SKM-1 treated with dmso at 0.1 percent for 144 hours (cell line): ENCODE data around the gene GOLGA6L10.
"Not testable (repeated sequence)": the region's sequence is repeated elsewhere in the genome, so short reads cannot be mapped to it uniquely, and the experiment has no call there.

Experiments used
- DNase-seq: peaks from one replicate; lab custom pipeline; 2025; ENCODE audit not compliant: unreplicated experiment; lab: John Stamatoyannopoulos, UW

GOLGA6L10 gene

DNA sequence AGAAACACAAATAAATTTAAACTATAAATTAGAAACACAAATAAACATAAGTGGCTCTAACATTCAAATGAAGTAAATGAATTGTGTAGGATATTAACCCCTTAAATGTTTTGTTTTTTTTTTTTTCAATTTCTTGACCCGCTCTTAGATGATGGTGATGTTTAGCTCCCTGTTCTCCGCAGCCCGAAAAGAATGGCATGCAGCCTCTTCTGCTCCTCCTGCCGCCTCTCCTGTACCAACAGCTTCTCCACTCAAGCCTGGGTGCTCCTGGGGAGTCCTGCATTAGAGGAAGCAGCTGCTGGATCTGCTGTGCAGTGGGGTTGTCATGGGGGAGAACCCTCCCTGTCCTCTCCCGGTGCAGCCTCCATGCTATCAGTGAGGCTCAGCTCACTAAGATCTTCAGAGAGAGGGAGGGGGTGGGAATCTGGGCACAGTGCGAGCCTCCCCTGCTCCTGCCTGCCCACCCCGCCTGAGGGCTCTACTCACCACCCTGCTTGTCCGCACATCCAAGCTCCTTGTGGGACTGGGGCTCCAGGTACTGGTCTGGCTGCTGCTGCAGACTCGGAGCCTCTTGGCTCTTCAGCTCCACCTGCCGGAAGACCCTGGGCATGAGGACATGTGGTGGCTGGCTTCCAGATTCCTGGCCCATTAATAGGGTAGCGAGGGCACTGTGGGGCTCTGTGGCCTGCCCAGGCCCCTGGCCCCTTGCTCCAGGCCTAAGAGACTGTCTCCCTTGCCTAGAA is 6.5 kb downstream of the GOLGA6L10 start:
- not testable (repeated sequence) for DNase-seq

DNA sequence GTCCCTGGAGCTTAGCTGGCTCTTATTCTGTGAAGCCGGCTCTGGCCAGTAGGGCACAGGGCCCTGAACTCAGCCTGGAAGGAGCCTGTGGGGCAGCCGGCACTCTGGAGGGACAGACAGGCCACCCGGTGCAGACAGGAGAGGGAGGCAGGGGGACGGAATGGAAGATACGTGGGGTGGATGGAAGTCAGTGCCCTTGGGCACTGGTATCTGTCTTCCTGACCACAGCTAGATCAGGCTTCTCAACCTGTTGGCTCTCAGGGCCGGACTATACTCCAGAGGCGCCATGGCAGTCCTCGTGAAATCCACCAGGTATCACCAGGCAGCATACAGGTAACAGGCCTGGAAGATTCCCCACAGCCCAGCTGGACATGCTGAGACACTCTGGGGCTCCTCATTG is 10.7 kb downstream of the GOLGA6L10 start:
- not testable (repeated sequence) for DNase-seq

DNA sequence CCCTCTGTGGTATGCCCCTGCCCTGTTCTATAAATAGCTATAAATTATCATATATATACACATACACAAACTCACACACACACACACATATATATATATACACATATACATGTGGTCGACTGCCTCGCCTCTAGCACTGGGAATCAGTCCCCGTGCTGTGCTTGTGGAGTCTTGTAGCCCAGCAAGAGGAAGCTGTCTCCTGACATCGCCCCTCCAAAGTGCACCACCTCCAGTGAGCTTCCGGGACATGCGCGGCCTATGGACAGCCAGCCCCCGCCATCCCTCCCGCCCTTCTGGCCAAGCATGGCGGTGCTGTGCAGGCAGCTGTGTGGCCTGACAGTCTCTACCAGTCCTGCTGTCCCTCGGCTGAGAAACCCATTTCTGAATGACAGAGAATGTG is 11.2 kb downstream of the GOLGA6L10 start:
- not testable (repeated sequence) for DNase-seq

DNA sequence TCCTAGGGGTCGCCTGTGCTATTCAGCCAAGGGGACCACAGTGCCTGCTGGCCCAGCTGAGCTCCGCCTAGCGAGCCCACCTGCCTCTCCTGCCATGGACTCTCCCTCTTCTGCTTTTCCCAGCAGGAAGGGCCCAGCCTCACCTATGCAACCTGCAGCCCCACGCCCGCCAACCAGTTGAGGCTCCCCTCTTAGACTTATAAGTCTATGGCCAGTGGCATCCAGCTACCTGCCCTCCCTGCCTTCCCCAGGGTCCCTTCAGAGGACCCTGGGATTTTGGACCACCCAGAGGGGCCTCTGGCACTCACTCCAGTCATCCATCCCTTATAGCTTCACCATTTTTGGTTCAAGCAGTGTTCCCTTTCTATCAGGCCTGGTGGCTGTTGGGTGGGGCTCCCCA is 12.2 kb downstream of the GOLGA6L10 start:
- not testable (repeated sequence) for DNase-seq

DNA sequence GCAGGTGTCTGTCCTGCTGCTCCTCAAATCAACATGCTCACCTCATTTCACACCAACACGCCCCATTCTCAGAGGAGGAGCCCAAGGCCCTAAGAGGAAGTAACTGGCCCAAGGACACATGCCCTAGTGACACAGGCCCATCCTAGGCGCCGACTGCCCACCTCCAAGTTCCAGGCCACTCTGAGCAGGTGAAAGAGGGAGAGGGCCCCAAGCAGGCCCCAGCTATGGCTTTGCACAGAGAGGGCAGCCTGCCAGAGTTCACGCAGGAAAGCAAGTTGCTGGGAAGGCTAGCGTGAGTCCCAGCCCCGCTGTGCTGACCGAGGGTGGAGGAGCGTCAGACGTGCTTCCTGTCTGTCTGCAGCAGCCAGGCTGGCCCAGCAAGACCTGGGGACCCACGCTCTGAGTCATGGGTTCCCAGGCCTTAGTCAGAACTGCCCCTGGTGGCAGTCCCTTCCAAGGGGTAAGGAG is 13.1 kb downstream of the GOLGA6L10 start:
- not testable (repeated sequence) for DNase-seq

DNA sequence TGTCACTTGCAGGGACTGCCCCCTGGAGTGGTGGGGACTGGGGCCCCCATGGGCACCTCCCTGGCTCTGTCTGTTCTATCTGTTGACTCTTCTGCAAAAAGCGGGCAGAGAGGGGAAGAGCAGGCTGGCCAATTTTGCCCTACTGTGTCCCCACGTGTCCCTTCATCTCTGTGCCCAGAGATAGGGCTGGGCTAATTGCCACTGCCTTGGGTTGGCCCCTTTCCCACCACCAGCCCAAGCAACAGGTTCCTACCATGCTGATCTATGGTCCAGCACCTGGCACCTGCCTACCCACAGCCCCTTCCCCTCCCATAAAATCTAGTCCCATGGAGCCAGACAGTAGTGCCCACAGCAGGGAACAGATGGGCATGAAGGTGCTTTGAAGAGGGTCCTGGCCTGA is 14.3 kb downstream of the GOLGA6L10 start:
- not testable (repeated sequence) for DNase-seq

DNA sequence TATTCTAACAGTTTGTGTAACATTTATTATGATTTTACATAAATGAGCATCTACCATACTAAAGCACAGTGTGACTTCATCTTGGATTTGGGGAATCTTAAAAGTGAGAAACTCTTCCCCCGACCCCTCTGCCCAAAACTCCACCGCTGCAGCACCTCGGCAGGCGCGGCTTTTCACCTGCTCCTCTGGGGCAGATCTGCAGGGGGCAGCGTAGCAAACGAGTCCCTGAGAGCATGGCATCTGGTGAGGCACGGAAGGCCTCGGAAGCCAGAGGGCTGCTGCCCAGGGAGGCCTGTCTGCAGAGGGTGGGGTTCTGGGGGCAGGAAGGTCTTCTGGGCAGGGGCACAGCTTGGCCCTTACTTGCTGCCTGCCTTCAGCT is 14.7 kb downstream of the GOLGA6L10 start:
- not testable (repeated sequence) for DNase-seq

DNA sequence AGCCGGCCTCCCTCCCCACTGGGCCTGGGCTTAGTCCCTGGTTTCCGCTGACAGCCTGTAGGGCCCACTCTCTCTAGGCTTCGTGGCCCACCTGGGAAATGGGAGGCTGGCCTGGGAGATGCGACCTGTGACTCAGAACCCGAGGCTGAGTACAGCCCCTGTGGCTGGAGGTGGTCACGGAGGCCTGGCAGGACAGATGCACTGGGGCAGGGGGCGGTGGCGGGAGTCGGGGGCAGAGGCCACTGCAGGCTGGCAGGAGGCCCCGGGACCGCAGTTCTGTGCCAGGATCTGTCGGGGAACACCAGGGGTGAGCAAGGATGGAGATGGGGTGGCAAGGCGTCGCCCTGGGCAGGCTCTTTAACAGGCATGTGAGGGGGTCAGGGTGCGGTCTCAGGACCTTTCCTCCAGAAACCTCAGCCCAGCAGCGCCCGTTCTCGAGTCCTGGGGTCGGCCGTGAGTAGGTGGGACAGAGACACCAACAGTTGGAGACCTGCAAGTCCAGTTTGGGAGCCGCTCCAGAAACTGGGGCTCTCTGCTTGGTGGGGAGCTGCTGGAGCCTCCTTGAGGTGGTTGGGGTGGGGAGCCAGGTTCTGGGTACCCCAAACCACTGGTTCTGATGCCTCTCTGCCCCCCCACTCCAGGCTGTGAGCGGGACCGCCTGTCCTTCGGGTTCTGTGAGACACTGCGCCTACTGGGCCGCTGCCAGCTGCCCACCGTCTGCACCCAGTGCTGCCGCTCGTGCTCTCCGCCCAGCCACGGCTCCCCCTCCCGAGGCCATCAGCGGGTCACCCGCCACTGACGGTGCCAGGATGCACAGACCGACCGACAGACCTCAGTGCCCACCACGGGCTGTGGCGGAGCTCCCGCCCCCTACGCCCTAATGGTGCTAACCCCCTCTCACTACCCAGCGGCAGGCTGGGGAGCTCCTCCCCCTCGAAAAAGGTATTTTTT is 15.4 kb downstream of the GOLGA6L10 start:
- not testable (repeated sequence) for DNase-seq

DNA sequence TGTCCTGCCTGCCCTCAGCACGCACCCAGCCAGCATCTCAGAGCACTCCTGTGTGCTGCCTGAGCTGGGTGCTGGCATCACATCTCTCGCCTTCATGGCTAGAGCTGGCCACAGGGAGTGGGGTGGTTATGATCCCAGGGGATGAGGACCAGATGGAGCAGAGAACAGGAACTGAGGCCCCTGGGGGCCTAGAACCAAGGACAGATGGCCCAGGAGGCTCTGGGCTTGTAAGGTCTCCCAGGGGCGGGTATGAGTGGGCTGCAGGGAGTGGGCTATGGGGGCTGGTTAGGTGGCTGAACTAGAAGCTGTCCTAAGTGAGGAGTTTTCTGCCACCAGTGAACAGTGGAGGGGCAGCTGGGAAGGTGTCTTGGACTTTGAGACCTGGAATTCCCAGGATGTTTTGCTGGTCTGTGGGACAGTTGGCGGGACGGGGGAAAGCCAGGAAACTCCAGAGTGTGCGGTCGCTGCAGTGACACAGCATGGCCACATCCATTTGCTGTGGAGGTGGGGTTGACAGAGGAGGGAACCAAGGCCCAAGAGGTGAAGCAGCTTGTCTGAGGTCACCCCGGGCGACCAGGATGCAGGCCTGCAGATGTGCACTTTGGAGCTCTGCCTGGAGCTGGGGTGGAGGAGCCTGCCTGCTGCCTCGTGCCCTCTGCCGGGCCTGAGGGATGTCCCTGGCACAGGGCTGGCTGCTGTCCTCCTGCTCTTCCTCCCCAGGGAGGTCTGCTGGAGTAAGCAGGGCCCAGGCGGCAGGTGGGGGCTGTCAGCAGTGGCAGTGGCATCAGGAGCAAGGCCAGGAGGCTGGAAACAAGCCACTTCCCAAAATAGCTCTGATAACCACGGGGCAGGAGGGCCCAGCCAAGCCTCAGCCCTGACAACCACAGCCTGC is 16.3 kb downstream of the GOLGA6L10 start:
- not testable (repeated sequence) for DNase-seq

DNA sequence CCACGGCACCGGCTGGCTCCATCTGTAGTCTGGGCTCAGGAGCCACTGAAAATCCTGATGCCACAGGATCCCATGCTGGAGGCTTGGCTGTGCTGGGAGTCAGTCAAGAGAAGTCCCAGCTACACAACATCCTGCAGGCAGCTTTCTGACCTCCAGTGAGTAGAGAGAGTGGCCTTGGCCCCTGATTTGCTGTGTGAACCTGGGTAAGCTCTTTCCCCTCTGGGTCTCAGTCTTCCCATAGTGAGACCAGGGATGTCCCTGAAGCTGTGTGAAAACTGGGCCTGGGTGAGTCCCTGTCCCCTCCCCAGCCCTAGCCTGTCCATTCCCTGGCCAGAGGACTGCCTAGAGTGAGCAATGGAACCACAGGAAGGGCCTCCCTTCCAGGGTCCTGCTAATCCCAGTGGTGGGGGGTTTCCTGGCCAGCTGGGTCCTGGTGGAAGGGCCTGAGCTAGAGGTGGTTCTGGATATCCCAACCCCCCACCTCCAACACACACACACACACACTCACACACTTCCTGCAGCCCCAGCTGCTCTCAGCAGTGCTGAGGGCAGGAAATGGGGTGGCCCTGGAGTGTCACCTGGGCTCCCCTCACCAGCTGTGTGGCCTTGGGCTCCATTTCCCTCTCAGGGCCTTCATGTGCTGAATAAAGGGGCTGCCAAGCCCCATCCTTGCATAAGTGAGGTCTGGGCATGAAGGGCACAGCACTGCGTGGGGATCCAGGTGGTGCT is 17.5 kb downstream of the GOLGA6L10 start:
- not testable (repeated sequence) for DNase-seq

DNA sequence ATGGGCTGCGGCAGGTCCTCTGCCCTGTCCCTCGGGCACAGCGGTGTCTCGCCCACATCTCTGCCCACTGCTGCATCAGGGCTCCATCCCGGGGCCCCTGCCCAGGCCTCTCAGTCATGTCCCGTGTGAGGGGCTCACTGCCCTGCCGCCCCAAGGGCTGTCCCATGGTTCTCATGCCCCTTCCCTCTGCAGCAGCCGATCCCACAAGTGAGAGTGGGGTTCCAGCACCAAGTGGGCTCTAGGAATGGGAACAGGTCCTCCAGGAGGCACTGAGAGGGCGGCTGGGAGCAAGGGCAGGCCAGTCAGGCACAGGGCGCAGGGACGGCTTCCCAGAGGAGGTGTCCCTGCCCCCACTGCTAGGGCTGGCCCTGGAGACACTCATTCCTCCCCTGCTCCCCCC is 18.4 kb downstream of the GOLGA6L10 start:
- DNase-seq, result not testable (repeated sequence)

DNA sequence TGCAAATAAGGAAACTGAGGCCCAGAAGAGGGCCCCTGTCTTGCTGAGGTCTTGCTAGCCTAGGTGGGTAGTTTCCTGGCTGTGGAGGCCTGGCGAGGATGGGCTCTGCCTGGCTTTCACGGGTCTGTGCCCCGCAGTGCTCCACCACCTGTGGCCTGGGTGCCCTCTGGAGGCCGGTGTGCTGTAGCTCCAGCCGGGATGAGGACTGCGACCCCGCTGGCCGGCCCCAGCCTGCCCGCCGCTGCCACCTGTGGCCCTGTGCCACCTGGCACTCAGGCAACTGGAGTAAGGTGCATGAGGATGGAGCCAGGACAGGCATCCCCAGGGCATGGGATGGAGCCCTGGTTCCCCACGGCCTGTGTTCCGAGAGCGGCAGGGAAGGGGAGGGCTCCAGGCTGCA is 20.2 kb downstream of the GOLGA6L10 start:
- not testable (repeated sequence) for DNase-seq

DNA sequence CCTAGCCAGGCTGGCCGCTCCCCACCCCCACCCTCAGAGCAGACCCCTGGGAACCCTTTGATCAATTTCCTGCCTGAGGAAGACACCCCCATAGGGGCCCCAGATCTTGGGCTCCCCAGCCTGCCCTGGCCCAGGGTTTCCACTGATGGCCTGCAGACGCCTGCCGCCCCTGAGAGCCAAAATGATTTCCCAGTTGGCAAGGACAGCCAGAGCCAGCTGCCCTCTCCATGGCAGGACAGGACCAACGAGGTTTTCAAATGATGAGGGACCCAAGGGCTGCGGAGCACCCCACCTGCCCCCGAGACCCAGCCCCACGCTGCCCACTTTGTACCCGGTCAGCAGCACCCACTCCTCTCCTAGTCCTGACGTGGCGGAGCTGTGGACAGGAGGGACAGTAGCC is 21.9 kb downstream of the GOLGA6L10 start:
- not testable (repeated sequence) for DNase-seq

DNA sequence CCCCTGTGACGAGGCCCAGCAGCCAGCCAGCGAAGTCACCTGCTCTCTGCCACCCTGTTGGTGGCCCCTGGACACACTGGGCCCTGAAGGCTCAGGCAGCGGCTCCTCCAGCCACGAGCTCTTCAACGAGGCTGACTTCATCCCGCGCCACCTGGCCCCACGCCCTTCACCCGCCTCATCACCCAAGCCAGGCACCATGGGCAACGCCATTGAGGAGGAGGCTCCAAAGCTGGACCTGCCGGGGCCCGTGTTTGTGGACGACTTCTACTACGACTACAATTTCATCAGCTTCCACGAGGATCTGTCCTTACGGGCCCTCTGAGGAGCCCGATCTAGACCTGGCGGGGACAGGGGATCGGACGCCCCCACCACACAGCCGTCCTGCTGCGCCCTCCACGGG is 22.4 kb downstream of the GOLGA6L10 start:
- DNase-seq, result not testable (repeated sequence)

DNA sequence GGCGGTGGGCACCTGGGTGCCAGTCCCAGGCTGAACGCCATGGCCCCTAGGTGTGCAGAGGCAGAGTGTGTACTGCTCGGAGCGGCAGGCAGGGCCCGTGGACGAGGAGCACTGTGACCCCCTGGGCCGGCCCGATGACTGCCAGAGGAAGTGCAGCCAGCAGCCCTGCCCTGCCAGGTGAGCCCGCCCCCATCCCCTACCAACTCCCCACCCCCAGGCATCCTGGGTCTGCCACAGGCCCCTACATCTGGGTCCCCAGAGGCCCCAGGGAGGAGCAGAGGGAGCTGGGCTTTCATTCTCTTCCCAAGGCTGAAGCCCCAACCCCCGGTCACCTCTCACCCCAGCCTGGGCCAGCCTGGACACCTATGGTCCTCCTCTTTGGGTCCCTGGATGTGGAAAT is 23.6 kb downstream of the GOLGA6L10 start:
- DNase-seq, result not testable (repeated sequence)

DNA sequence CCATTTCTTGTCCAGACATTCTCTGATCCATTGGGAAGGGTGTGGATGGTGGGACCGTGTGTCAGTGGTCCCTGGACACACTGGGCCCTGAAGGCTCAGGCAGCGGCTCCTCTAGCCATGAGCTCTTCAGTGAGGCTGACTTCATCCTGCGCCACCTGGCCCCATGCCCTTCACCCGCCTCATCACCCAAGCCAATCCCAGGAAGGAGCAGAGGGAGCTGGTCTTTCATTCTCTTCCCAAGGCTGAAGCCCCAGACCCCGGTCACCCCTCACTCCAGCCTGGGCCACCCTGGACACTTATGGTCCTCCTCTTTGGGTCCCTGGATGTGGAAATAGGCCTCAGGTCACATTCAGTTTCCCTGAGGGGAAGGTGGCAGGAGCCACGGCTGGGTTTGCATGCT is 24.4 kb downstream of the GOLGA6L10 start:
- not testable (repeated sequence) for DNase-seq

DNA sequence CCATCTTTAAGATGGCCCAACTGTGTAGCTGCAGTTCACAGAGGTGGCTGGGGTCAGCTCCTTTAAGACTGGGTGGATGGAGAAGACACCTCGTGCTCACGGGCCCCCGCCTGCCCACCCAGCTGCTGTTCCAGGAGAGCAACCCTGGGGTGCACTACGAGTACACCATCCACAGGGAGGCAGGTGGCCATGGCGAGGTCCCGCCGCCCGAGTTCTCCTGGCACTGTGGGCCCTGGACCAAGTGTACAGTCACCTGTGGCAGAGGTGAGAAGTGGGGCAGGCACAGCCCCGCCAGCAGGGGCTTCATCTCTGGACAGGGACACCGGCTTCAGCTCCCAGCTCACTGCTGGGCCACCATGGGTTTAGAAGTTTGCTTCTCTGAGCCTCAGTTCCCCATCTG is 26.8 kb downstream of the GOLGA6L10 start:
- not testable (repeated sequence) for DNase-seq

DNA sequence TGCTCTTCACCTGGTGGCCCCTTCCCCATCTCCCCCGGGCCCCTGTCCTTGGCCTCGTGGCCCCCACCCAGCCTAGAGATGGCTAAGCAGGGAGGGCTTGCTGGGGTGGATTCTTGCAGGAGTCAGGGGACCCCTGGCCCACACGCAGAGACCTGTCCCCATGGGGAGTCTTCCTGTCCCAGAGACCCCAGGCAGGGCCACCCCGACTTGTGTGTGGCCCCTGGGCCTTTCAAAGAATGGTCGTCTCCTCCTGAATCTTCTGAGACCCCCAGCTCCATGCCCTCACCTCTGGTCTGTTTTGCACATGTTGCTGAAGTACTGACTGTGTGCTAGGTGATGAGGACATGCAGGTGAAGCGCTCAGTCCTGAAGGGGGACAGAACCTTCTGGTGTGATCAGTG is 28.4 kb downstream of the GOLGA6L10 start:
- not testable (repeated sequence) for DNase-seq

DNA sequence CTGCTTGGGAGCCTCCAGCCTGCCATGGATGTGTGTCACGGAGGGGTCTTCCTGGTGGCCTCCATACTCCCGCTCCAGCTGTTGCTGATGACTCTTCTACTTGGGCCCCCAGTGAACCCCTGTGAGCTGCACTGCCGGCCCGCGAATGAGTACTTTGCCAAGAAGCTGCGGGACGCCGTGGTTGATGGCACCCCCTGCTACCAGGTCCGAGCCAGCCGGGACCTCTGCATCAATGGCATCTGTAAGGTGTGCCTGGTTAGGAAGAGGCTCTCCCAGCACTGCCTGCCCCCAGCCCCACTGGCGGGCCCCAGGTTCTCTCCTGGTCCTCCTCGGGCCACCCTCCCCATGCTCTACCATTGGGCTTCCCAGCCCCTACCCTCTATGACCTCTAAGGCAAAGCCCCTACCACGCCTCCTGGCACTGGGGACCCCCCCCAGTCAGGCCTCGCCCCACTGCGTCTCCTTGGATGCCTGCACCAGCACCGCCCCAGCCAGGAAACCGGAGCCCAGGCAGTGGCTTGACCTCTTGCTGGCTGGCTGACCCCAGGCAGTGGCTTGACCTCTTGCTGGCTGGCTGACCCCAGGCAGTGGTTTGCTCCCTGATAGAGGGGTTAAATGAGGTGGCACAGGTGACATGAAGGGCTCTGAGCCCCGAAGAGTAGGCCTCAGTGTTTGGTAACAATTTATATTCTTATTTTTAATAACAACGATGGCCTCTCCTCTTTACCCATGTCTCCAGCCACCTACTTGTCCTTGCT is 29.6 kb downstream of the GOLGA6L10 start:
- DNase-seq, result not testable (repeated sequence)
